Lower lobe of right lung (tissue), 2 donors: ENCODE results near the gene MAGI3. TPM values are rescaled to one million over a fixed set of nuclear protein-coding genes. Genes with fewer than 3 reads are reported as not detected.
"Not testable (repeated sequence)": the region's sequence is repeated elsewhere in the genome, so short reads cannot be mapped to it uniquely, and the experiment has no call there.

Experiments used
- ATAC-seq, 2 donors: fragments of 200-7000 bp; cut with Tn5 transposase; one replicate each; pipeline ENCODE4 v1.9.1; 2020 to 2022; ENCODE audit warnings: mild to moderate bottlenecking in 2 of 2, moderate library complexity in 2 of 2
- DNase-seq: peaks from one replicate; pipeline ENCODE4 v3.0.0-alpha.2; 2020
- H3K27ac ChIP-seq: fragments of 200-600 bp; one replicate; pipeline ENCODE4 v1.8.0; 2022
- H3K27me3 ChIP-seq: fragments of 200-600 bp; one replicate; pipeline ENCODE4 v1.8.0; 2022; ENCODE audit warnings: low read depth
- H3K36me3 ChIP-seq: fragments of 200-600 bp; one replicate; pipeline ENCODE4 v1.8.0; 2022; ENCODE audit warnings: mild to moderate bottlenecking
- H3K4me1 ChIP-seq: fragments of 200-600 bp; one replicate; pipeline ENCODE4 v1.8.0; 2022
- H3K4me3 ChIP-seq: fragments of 200-600 bp; one replicate; pipeline ENCODE4 v1.8.0; 2022; ENCODE audit warnings: mild to moderate bottlenecking
- H3K9me3 ChIP-seq: fragments of 200-600 bp; one replicate; pipeline ENCODE4 v1.8.0; 2022
- intact Hi-C: fragments of 100-400 bp; cut with DNase I; formaldehyde crosslinking; loops from one replicate; pipeline ENCODE4 v1.11.0; 2022
- total RNA-seq: library from RNA; stranded (reverse); fragmentation: NEBNext Ultra II Directional; extraction: Animal tissue kit (Norgen Biotek cat#: 25700); gene quantifications from one replicate; pipeline ENCODE4 v1.2.1, GENCODE V29; 2021
- TF ChIP-seq, protein P1 (sequence below): fragments of 200-600 bp; IDR thresholded peaks from one replicate; pipeline ENCODE4 v1.8.0; 2022; ENCODE audit warnings: antibody characterized with exemption, mild to moderate bottlenecking
- donor health status: DM: no; HTN: yes; CAD: no; lungs with severe emphysema.

The MAGI3 gene
- total RNA-seq, 1 donor from 2014 or later = 69.9 TPM

DNA sequence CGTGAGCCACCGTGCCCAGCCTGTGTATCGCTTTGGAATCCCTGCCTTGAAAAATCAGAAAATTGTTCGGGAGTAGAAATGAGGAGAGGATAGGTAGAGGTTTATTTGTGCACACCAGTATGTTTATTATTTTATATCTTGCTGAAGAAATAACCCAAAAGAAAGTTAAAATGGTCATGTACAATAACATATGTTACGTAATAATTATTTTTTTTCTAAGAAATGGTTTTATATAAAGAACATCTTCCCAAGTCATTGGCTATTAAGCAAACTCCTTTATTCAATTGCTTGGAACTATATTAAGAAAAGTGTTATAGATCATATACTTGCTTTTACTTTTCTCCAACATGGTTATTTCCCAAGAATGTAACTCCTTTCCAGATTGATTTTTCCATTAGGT lies 197.2 kb downstream of the MAGI3 start:
- ATAC-seq (no peak), DNase-seq (no peak)
- H3K9me3 ChIP-seq = no peaks in the 10 kb centered on the region
- no peaks in the 10 kb centered on the region for H3K4me1 ChIP-seq
- intact Hi-C loops = no loop called here
- H3K36me3 ChIP-seq = peaks cover 3% of the 10 kb centered on the region
- H3K27me3 ChIP-seq = no peaks in the 10 kb centered on the region
- no peak overlapping the region for H3K4me3 ChIP-seq
- TF ChIP-seq, protein P1, sequence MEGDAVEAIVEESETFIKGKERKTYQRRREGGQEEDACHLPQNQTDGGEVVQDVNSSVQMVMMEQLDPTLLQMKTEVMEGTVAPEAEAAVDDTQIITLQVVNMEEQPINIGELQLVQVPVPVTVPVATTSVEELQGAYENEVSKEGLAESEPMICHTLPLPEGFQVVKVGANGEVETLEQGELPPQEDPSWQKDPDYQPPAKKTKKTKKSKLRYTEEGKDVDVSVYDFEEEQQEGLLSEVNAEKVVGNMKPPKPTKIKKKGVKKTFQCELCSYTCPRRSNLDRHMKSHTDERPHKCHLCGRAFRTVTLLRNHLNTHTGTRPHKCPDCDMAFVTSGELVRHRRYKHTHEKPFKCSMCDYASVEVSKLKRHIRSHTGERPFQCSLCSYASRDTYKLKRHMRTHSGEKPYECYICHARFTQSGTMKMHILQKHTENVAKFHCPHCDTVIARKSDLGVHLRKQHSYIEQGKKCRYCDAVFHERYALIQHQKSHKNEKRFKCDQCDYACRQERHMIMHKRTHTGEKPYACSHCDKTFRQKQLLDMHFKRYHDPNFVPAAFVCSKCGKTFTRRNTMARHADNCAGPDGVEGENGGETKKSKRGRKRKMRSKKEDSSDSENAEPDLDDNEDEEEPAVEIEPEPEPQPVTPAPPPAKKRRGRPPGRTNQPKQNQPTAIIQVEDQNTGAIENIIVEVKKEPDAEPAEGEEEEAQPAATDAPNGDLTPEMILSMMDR = no peak
- H3K27ac ChIP-seq = no peak overlapping the region

DNA sequence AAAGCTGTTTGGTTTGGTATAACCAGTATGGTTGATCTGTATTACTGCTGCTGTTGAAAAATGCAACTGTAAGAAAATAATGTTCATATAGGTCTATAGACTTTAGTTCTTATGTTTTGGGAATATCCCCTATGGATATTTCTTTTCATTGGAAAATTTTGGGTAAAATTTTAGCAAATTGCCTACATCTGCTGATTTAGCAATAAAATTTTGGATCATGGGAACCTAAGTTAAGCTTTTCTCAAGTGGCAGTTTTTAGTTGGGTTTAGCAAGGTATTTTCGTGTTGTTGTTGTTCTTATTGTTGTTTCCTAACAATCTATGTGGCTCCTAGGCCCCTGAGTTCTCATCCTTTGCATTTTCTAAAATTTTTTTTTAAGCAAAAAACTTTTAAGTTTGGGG lies 201.9 kb downstream of the MAGI3 start:
- intact Hi-C loops = no loop called here
- TF ChIP-seq, protein P1 = no peak
- H3K36me3 ChIP-seq = peaks cover 31% of the 10 kb centered on the region
- no peaks in the 10 kb centered on the region for H3K9me3 ChIP-seq
- H3K27me3 ChIP-seq = no peaks in the 10 kb centered on the region
- no peak for ATAC-seq
- no peak overlapping the region for H3K27ac ChIP-seq
- no peak overlapping the region for H3K4me3 ChIP-seq
- DNase-seq = no peak
- no peaks in the 10 kb centered on the region for H3K4me1 ChIP-seq

DNA sequence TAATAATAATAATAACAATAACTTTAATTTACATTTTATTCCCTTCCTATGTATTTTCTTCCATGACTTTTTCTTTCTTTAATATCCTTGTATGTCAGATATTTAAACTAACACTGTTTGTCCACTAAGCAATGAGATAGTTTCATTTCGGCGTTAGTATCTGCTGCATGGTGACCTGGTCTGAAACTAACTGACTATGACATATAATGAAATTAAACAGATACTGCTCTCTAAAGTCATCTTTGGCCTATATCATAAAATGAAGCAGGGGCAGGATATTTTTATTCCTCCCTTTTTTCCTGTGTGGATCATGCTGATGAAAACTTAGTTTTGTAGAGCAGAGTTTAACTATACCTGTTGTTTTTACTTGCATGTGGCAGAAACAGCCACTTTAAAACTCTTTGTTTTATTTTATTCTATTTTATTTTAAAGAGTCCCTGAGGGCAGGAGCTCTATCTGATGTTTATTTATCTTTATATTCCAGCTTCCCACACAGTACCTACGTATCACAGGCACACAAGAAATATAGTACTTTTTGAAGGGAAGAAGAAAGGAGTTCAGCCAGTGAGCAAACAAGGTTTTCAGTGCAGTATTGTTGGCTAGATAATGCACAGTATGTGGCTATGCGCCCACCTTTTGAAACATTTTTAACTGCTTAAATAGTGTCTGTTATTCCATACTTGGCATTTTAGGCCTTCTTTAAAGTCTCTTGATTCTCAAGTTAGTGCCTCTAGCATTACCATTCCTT lies 203.4 kb downstream of the MAGI3 start:
- TF ChIP-seq, protein P1 = no peak
- Histone ChIP-seq H3K27me3 (no peaks in the 10 kb centered on the region), H3K4me3 (no peak overlapping the region), H3K4me1 (no peaks in the 10 kb centered on the region), H3K9me3 (peaks cover 6% of the 10 kb centered on the region), H3K27ac (no peak overlapping the region), H3K36me3 (peaks cover 32% of the 10 kb centered on the region)
- ATAC-seq = no peak
- DNase-seq = no peak
- intact Hi-C loops = no loop called here

DNA sequence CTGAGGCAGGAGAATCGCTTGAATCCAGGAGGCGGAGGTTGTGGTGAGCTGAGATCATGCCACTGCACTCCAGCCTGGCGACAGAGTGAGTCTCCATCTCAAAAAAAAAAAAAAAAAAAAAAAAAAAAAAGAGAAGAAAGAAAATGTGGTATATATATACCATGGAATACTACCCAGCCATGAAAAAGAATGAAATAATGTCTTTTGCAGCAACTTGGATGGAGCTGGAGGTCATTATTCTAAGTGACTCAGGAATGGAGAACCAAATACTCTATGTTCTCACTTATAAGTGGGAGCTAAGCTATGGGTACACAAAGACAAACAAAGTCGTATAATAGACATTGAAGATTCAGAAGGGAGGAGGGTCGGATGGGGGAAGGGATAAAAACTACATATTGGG lies 214.2 kb downstream of the MAGI3 start:
- H3K27me3 ChIP-seq, DNase-seq, H3K36me3 ChIP-seq, H3K9me3 ChIP-seq, H3K27ac ChIP-seq, intact Hi-C loops, H3K4me3 ChIP-seq, H3K4me1 ChIP-seq, ATAC-seq: not testable (repeated sequence)

DNA sequence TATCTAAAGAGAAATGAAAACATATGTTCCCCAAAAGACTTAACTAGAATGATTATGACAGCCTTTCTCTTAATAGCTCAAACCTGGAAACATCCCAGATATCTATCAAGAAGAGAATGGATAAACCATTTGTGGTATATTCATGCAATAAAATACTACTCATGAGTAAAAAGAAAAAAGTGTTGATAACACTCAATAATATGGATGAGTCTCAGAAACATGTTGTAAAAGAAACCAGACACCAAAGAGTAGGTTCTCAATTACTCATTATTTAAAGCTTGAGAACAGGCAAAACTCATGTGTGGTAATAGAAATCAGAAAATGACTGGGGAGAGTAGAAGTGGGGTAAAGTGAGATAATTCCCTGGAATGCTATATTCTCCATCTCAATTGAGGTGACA lies 214.8 kb downstream of the MAGI3 start:
- TF ChIP-seq, protein P1 = no peak
- ATAC-seq (no peak), DNase-seq (no peak)
- no peaks in the 10 kb centered on the region for H3K27me3 ChIP-seq
- H3K36me3 ChIP-seq = peaks cover 6% of the 10 kb centered on the region
- no peak overlapping the region for H3K4me3 ChIP-seq
- intact Hi-C loops = no loop called here
- H3K4me1 ChIP-seq = no peaks in the 10 kb centered on the region
- H3K27ac ChIP-seq = no peak overlapping the region
- H3K9me3 ChIP-seq = no peaks in the 10 kb centered on the region

DNA sequence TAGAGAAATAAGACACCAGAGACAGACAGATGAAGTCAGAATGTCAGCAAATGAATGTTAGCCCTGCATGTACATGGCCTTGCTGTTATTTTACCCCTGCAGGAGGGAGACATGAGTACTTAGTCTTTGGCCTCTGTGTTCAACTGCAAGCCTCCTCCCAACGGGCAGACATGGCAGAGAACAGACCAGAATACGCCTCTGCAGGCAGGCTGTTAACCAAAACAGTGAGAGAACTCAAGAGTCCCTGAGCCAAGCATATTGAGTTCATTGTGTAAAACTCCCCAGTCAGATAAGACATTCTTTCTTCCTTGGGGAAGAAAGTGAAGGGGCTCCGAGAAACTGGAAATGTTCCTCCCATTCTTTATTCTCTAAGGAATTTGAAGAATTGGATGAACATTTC lies 218.1 kb downstream of the MAGI3 start:
- Histone ChIP-seq H3K27me3 (no peaks in the 10 kb centered on the region), H3K36me3 (peaks cover 6% of the 10 kb centered on the region), H3K27ac (no peak overlapping the region), H3K9me3 (no peaks in the 10 kb centered on the region), H3K4me1 (no peaks in the 10 kb centered on the region), H3K4me3 (no peak overlapping the region)
- ATAC-seq (no peak), DNase-seq (no peak)
- intact Hi-C loops = no loop called here
- TF ChIP-seq, protein P1 = no peak
